HG02840 (cell line): ENCODE measurements around the gene ABCA13.

Experiments
- ATAC-seq: cut with Tn5 transposase; IDR thresholded peaks from one replicate; pipeline ENCODE4 v1.9.1; 2021; ENCODE audit warnings: mild to moderate bottlenecking, moderate library complexity, moderate number of reproducible peaks; ENCODE audit not compliant: unreplicated experiment, low FRiP score

ABCA13 gene

GRCh38 chr7:48473205-48473865 is 302.1 kb downstream of the ABCA13 start:
- no peak for ATAC-seq

GRCh38 chr7:48481235-48481634 is 310.0 kb downstream of the ABCA13 start:
- no peak for ATAC-seq

- ATAC-seq: no peak
These were observed 326.3 kb downstream of the ABCA13 start for GRCh38 chr7:48497521-48497920.

GRCh38 chr7:48502021-48502420 is 330.8 kb downstream of the ABCA13 start:
- no peak for ATAC-seq

GRCh38 chr7:48505051-48505450 is 333.8 kb downstream of the ABCA13 start:
- no peak for ATAC-seq

- no peak for ATAC-seq
These were observed 334.2 kb downstream of the ABCA13 start for GRCh38 chr7:48505466-48505865.

- no peak for ATAC-seq
These were observed 335.3 kb downstream of the ABCA13 start for GRCh38 chr7:48506569-48506968.

GRCh38 chr7:48511080-48511479 is 339.8 kb downstream of the ABCA13 start:
- no peak for ATAC-seq

- ATAC-seq: no peak
These were observed 341.6 kb downstream of the ABCA13 start for GRCh38 chr7:48512892-48513291.

GRCh38 chr7:48515171-48515570 is 343.9 kb downstream of the ABCA13 start:
- ATAC-seq: no peak

- ATAC-seq: no peak
These were observed 346.8 kb downstream of the ABCA13 start for GRCh38 chr7:48518092-48518491.

- ATAC-seq: no peak
These were observed 351.4 kb downstream of the ABCA13 start for GRCh38 chr7:48522692-48523091.

- ATAC-seq: no peak
These were observed 354.8 kb downstream of the ABCA13 start for GRCh38 chr7:48525736-48526732.

GRCh38 chr7:48528646-48529045 is 357.4 kb downstream of the ABCA13 start:
- no peak for ATAC-seq

GRCh38 chr7:48537561-48537960 is 366.3 kb downstream of the ABCA13 start:
- ATAC-seq: no peak

- no peak for ATAC-seq
These were observed 369.5 kb downstream of the ABCA13 start for GRCh38 chr7:48540746-48541145.

GRCh38 chr7:48548667-48549066 is 377.4 kb downstream of the ABCA13 start:
- no peak for ATAC-seq

- no peak for ATAC-seq
These were observed 380.4 kb downstream of the ABCA13 start for GRCh38 chr7:48551652-48552051.

- no peak for ATAC-seq
These were observed 392.1 kb downstream of the ABCA13 start for GRCh38 chr7:48563334-48563733.

- no peak for ATAC-seq
These were observed 404.3 kb downstream of the ABCA13 start for GRCh38 chr7:48575516-48575915.

- no peak for ATAC-seq
These were observed 416.2 kb downstream of the ABCA13 start for GRCh38 chr7:48587475-48587874.

- no peak for ATAC-seq
These were observed 423.1 kb downstream of the ABCA13 start for GRCh38 chr7:48594349-48594748.
